Measurements from ENCODE around the gene C21orf91. TPM values are rescaled to one million over a fixed set of nuclear protein-coding genes. Genes with fewer than 3 reads are reported as not detected.

Gene C21orf91
- total RNA-seq, 1 experiment from 2014 or later = 30.5 TPM

GRCh38 chr21:17796037-17796403 lies 23.1 kb downstream of the C21orf91 start (continued):
- TF ChIP-seq ZNF425 (CRISPR knock-in tag; conservative IDR thresholded peaks at IDR 0.05) (no peak), ZNF423 (CRISPR knock-in tag; IDR thresholded peaks at IDR 0.05) (no peak), MAX (CRISPR knock-in tag; IDR thresholded peaks at IDR 0.05) (no peak)

GRCh38 chr21:17795146-17796036 lies 23.8 kb downstream of the C21orf91 start:
- DNase-seq (ENCODE audit: low spot score) (no peak), ATAC-seq (no peak)
- Mint-ChIP-seq H3K4me3 (no peak overlapping the region), H3K4me1 (no peaks in the 10 kb centered on the region), H3K36me3 (peaks cover 32% of the 10 kb centered on the region), H3K9me3 (no peaks in the 10 kb centered on the region), H3K27ac (no peak overlapping the region), H3K27me3 (ENCODE audit: low read depth) (no peaks in the 10 kb centered on the region)
- CTCF ChIA-PET = no interaction called here
- TF ChIP-seq ETV6 (CRISPR knock-in tag; IDR thresholded peaks at IDR 0.05) = no peak
- TF ChIP-seq ZNF532 (CRISPR knock-in tag; IDR thresholded peaks at IDR 0.05; ENCODE audit: borderline replicate concordance) = no peak
- no peak for TF ChIP-seq PRRX2 (CRISPR knock-in tag; IDR thresholded peaks at IDR 0.05)
- no peak for TF ChIP-seq MXD4 (CRISPR knock-in tag; IDR thresholded peaks at IDR 0.05; ENCODE audit: borderline replicate concordance)
- no peak for TF ChIP-seq ZNF121 (CRISPR knock-in tag; IDR thresholded peaks at IDR 0.05)
- no peak for TF ChIP-seq ZNF281 (CRISPR knock-in tag; IDR thresholded peaks at IDR 0.05)
- TF ChIP-seq ZNF671 (CRISPR knock-in tag; IDR thresholded peaks at IDR 0.05) = no peak
- no peak for TF ChIP-seq ZNF423 (CRISPR knock-in tag; IDR thresholded peaks at IDR 0.05)
- TF ChIP-seq GRHL2 (CRISPR knock-in tag; IDR thresholded peaks at IDR 0.05; ENCODE audit: insufficient replicate concordance, severe bottlenecking) = no peak
- no peak for TF ChIP-seq SMAD3 (CRISPR knock-in tag; IDR thresholded peaks at IDR 0.05; ENCODE audit: borderline replicate concordance)
- TF ChIP-seq ARID4B (CRISPR knock-in tag; IDR thresholded peaks at IDR 0.05; ENCODE audit: borderline replicate concordance) = no peak
- TF ChIP-seq MAX (CRISPR knock-in tag; IDR thresholded peaks at IDR 0.05) = no peak
- POLR2A ChIA-PET = no interaction called here
